ENCODE results near the gene HOMER1. TPM values are rescaled to one million over a fixed set of nuclear protein-coding genes. Genes with fewer than 3 reads are reported as not detected.

Gene HOMER1
- total and polyA plus RNA-seq, 2 of the 13 experiments (the other 11 are each of a cell fraction or from before 2014, with no cell fraction given): 5.3 to 24.8 TPM

DNA sequence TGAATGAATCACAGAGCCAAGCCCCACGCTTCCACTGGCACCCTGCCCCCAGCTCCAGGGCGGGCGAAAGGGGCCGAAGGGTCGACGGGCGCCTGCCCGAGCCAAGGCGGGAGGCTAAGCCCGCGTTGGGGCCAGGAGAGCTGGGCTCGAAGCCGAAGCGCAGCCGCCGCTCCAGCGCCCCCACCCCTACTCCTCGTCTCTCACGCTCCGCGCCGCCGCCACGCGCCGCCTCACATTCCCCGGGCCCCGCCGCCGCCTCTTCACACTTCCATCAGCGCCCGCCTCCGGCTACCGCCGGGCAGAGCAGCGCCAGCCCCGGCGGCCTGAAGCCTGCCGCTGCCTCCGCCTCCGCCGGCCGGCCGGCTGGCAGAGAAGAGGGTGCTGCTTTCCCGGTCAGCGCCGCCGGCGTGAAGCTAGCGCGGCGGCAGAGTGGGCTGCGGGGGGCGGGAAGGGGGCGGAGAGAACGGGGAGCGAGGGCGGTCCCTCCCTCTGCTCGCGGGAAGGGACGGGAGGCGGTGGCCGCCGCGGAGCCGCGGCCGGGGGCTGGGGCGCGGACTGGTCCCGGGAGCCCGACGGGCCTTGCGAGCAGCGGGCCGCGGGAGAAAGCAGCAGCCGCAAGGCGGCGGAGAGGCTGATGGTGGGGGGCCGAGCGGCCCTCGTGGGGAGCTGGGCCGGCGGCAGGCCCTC is at the start of gene HOMER1 (continued):
- TF ChIP-seq, protein P1, sequence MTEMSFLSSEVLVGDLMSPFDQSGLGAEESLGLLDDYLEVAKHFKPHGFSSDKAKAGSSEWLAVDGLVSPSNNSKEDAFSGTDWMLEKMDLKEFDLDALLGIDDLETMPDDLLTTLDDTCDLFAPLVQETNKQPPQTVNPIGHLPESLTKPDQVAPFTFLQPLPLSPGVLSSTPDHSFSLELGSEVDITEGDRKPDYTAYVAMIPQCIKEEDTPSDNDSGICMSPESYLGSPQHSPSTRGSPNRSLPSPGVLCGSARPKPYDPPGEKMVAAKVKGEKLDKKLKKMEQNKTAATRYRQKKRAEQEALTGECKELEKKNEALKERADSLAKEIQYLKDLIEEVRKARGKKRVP (CRISPR knock-in tag; IDR thresholded peaks at IDR 0.05): 0 out of 4 replicates have a peak, but pooled peaks of 1 of the 2 experiments have one; percentile 53
- TF ChIP-seq ZNF34 (CRISPR knock-in tag; IDR thresholded peaks at IDR 0.05; ENCODE audit: borderline replicate concordance) (peak; percentile 94; the same call in 1 of the 2 replicates), NFKBIZ (CRISPR knock-in tag; IDR thresholded peaks at IDR 0.05) (no peak), HMGA1 (CRISPR knock-in tag; conservative IDR thresholded peaks at IDR 0.05) (no peak), ZSCAN29 (CRISPR knock-in tag; conservative IDR thresholded peaks at IDR 0.05) (0 out of 2 replicates have a peak, but pooled peaks have one; percentile 58), ZSCAN25 (CRISPR knock-in tag; IDR thresholded peaks at IDR 0.05) (peak; percentile 76; the same call in 1 of the 2 replicates), SIN3A (IDR thresholded peaks at IDR 0.05; ENCODE audit: borderline replicate concordance, low read depth, low read length) (peak; percentile 25; the same call in 1 of the 2 replicates), CHCHD3 (CRISPR knock-in tag; IDR thresholded peaks at IDR 0.05) (0 out of 2 replicates have a peak, but pooled peaks have one; percentile 25), SALL2 (CRISPR knock-in tag; IDR thresholded peaks at IDR 0.05) (peak; percentile 82; the same call in 1 of the 2 replicates), REL (CRISPR knock-in tag; conservative IDR thresholded peaks at IDR 0.05) (peak; percentile 25; the same call in 1 of the 2 replicates), ZNF101 (CRISPR knock-in tag; IDR thresholded peaks at IDR 0.05; ENCODE audit: borderline replicate concordance, low read depth) (peak; percentile 66; the same call in 1 of the 2 replicates), KLF9 (CRISPR knock-in tag; IDR thresholded peaks at IDR 0.05; ENCODE audit: low read depth) (no peak), ZNF589 (CRISPR knock-in tag; conservative IDR thresholded peaks at IDR 0.05) (0 out of 2 replicates have a peak, but pooled peaks have one; percentile 35), NFIC (IDR thresholded peaks at IDR 0.05; ENCODE audit: low read length) (no peak), ZNF333 (CRISPR knock-in tag; IDR thresholded peaks at IDR 0.05; ENCODE audit: borderline replicate concordance) (0 out of 2 replicates have a peak, but pooled peaks have one; percentile 16), POLR2G (IDR thresholded peaks at IDR 0.05; ENCODE audit: low read depth, low read length) (no peak), HES4 (CRISPR knock-in tag; IDR thresholded peaks at IDR 0.05; ENCODE audit: borderline replicate concordance) (peak; percentile 60; the same call in 1 of the 2 replicates), PRDM15 (CRISPR knock-in tag; IDR thresholded peaks at IDR 0.05) (peak; percentile 32; the same call in 1 of the 2 replicates), ZNF777 (CRISPR knock-in tag; IDR thresholded peaks at IDR 0.05) (peak; percentile 85), HINFP (CRISPR knock-in tag; IDR thresholded peaks at IDR 0.05; ENCODE audit: low read depth) (no peak), IKZF4 (CRISPR knock-in tag; IDR thresholded peaks at IDR 0.05; ENCODE audit: borderline replicate concordance, low read depth, not compliant biosample characterization) (peak; percentile 73)
- TF ChIP-seq, protein P2, sequence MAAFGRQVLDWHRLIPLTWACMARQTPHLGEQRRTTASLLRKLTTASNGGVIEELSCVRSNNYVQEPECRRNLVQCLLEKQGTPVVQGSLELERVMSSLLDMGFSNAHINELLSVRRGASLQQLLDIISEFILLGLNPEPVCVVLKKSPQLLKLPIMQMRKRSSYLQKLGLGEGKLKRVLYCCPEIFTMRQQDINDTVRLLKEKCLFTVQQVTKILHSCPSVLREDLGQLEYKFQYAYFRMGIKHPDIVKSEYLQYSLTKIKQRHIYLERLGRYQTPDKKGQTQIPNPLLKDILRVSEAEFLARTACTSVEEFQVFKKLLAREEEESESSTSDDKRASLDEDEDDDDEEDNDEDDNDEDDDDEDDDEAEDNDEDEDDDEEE (CRISPR knock-in tag; IDR thresholded peaks at IDR 0.05): peak; percentile 79; the same call in 1 of the 2 replicates
